Omental fat pad (tissue), 4 donors: Measurements from ENCODE around the gene MRPL55. TPM values are rescaled to one million over a fixed set of nuclear protein-coding genes. Genes with fewer than 3 reads are reported as not detected.

Experiments
- ATAC-seq: fragments of 150-250 bp; one replicate; pipeline ENCODE4 v1.9.1; 2016; ENCODE audit warnings: mild to moderate bottlenecking, moderate library complexity; ENCODE audit not compliant: low FRiP score
- DNase-seq: peaks from one replicate; pipeline ENCODE4 v3.0.0-alpha.2; 2019; ENCODE audit warnings: low spot score
- CTCF ChIP-seq, 3 donors: fragments of 450-650 bp; IDR thresholded peaks; one replicate each; pipeline ENCODE4 v1.5.1; 2016 to 2017; ENCODE audit warnings: antibody characterized with exemption in 3 of 3, mild to moderate bottlenecking in 3 of 3, moderate library complexity in 2 of 3
- total RNA-seq, 4 donors: library from RNA; depleted of rRNA; stranded (reverse); fragments of >200 nt; gene quantifications; one replicate each; pipeline ENCODE4 v1.1.0, GENCODE V29; 2016

The MRPL55 gene
- total RNA-seq, 4 donors from 2014 or later: 47.1 to 95.5 (median 71.7) TPM

GRCh38 chr1:228154670-228155571 lies 45.8 kb upstream of the MRPL55 start:
- no peak for TF ChIP-seq CTCF (IDR thresholded peaks at IDR 0.05)
- ATAC-seq (no peak), DNase-seq (no peak)

DNA sequence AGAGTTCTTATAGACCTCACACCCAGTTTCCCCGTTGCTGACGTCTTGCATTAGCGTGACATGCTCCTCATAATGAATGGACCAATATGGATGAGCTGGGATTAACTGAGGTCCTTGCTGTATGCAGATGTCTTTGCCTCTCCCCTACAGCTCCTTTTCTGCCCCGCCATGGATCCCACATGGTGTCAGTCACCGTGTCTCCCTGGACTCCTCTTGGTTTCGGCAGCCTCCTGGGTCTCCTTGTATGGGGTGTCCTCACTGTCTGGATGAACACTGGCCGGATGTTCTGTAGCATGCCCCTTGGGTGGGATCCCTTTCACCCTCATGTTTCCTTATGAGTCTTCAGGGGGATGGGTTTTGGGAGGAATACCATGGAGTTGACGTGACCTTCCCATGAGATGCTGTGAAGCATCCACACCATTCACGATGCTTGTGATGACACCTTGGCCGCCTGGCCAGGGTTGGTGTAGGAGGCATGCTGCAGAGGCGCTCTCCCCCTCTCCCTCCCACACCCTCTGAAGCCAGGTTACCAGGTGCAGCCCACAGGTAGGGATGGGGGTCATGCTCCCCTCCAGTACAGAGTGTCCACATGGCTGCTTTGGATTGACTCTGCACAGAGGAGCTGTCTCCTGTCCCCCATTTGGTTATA lies 45.0 kb upstream of the MRPL55 start:
- no peak for TF ChIP-seq CTCF (IDR thresholded peaks at IDR 0.05)
- DNase-seq (no peak), ATAC-seq (no peak)

DNA sequence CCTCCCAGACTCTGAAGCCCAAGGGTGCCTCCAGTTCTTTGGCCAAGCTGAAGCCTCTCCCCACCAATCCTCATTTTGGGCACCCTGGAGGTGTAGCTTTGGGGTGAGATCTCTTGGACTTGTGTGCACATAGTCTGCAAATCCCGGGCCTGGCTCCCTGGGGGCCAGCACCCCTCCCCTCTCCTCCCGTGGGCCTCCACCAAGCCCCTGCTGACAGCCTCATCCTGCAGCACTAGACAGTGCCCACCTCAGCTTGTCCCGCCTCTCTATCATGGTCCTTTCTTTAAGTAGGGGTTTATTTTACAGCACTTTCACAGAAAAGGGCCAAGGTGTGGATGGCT lies 43.8 kb upstream of the MRPL55 start:
- ATAC-seq (no peak), DNase-seq (no peak)
- TF ChIP-seq CTCF (IDR thresholded peaks at IDR 0.05): no peak

- no peak for TF ChIP-seq CTCF (IDR thresholded peaks at IDR 0.05)
- DNase-seq (no peak), ATAC-seq (no peak)
Measured at GRCh38 chr1:228152097-228152917, 43.2 kb upstream of the MRPL55 start.

- ATAC-seq: no peak
- TF ChIP-seq CTCF (IDR thresholded peaks at IDR 0.05): no peak
- DNase-seq: no peak
Measured at GRCh38 chr1:228151180-228151925, 42.3 kb upstream of the MRPL55 start.

GRCh38 chr1:228150461-228151179 lies 41.5 kb upstream of the MRPL55 start:
- no peak for TF ChIP-seq CTCF (IDR thresholded peaks at IDR 0.05)
- DNase-seq: peak; percentile 22
- peak; percentile 80 for ATAC-seq
